ENCODE measurements around the gene NEU2. TPM values are rescaled to one million over a fixed set of nuclear protein-coding genes. Genes with fewer than 3 reads are reported as not detected.

Gene NEU2
- not detected for polyA plus RNA-seq (ENCODE audit: low read depth in 6 of 6)

- Mint-ChIP-seq H3K36me3 (no peaks in the 10 kb centered on the region), H3K4me1 (peaks cover 0 to 4% (median 4%) of the 10 kb centered on the region in 3 donors), H3K27ac (no peak within 1 kb of the TSS), H3K4me3 (no peak within 1 kb of the TSS), H3K27me3 (no peaks in the 10 kb centered on the region), H3K9me3 (no peaks in the 10 kb centered on the region)
- no peak for ATAC-seq (ENCODE audit: low read depth in 2 of 2)
- DNase-seq = no peak
Measured at GRCh38 chr2:233032551-233033320, at the start of gene NEU2. Gene NEU2 (plus strand): TSS chr2:233032672. CDS start chr2:233032672, 0 bp downstream.

GRCh38 chr2:232982926-232983668, 49.4 kb upstream of the NEU2 start:
- Mint-ChIP-seq H3K4me1 (peaks cover 0 to 9% (median 0%) of the 10 kb centered on the region in 3 donors), H3K9me3 (peaks cover 2 to 9% (median 3%) of the 10 kb centered on the region in 7 donors), H3K36me3 (peaks cover 5 to 8% of the 10 kb centered on the region in 2 donors), H3K27me3 (peaks cover 19 to 65% (median 53%) of the 10 kb centered on the region in 3 donors), H3K27ac (peak overlapping the region in 2 of 6 donors; percentile 69 to 89), H3K4me3 (no peak overlapping the region)
- DNase-seq (no peak), ATAC-seq (ENCODE audit: low read depth in 2 of 2) (no peak)

GRCh38 chr2:232983669-232984140, 48.8 kb upstream of the NEU2 start:
- DNase-seq (no peak), ATAC-seq (ENCODE audit: low read depth in 2 of 2) (no peak)
- Mint-ChIP-seq H3K27ac (no peak overlapping the region), H3K9me3 (peaks cover 2 to 12% (median 5%) of the 10 kb centered on the region in 7 donors), H3K36me3 (peaks cover 5 to 8% of the 10 kb centered on the region in 2 donors), H3K4me3 (no peak overlapping the region), H3K27me3 (peaks cover 19 to 70% (median 53%) of the 10 kb centered on the region in 3 donors), H3K4me1 (peaks cover 0 to 9% (median 0%) of the 10 kb centered on the region in 3 donors)

GRCh38 chr2:232984451-232985207, 47.8 kb upstream of the NEU2 start:
- Mint-ChIP-seq H3K9me3 (peaks cover 2 to 16% (median 5%) of the 10 kb centered on the region in 7 donors), H3K27me3 (peaks cover 16 to 70% (median 47%) of the 10 kb centered on the region in 3 donors), H3K4me3 (no peak overlapping the region), H3K27ac (peak overlapping the region in 3 of 6 donors; percentile 4 to 57 (median 51)), H3K4me1 (peaks cover 0 to 9% (median 0%) of the 10 kb centered on the region in 3 donors), H3K36me3 (peaks cover 5 to 8% of the 10 kb centered on the region in 2 donors)
- ATAC-seq (ENCODE audit: low read depth in 2 of 2) (no peak), DNase-seq (no peak)

GRCh38 chr2:232986155-232986554, 46.3 kb upstream of the NEU2 start:
- ATAC-seq (ENCODE audit: low read depth in 2 of 2) (no peak), DNase-seq (no peak)
- peaks cover 5 to 8% of the 10 kb centered on the region in 2 donors for H3K36me3 Mint-ChIP-seq
- no peak overlapping the region for H3K4me3 Mint-ChIP-seq
- no peak overlapping the region for H3K27ac Mint-ChIP-seq
- H3K4me1 Mint-ChIP-seq = peaks cover 0 to 9% (median 0%) of the 10 kb centered on the region in 3 donors
- peaks cover 12 to 68% (median 41%) of the 10 kb centered on the region in 3 donors for H3K27me3 Mint-ChIP-seq
- H3K9me3 Mint-ChIP-seq = peaks cover 2 to 16% (median 5%) of the 10 kb centered on the region in 7 donors

GRCh38 chr2:232993231-232993821, 39.1 kb upstream of the NEU2 start:
- DNase-seq = no peak
- peaks cover 0 to 7% (median 0%) of the 10 kb centered on the region in 7 donors for H3K9me3 Mint-ChIP-seq
- ATAC-seq (ENCODE audit: low read depth in 2 of 2) = no peak
- no peak overlapping the region for H3K4me3 Mint-ChIP-seq
- no peaks in the 10 kb centered on the region for H3K36me3 Mint-ChIP-seq
- H3K27me3 Mint-ChIP-seq = peaks cover 0 to 12% (median 5%) of the 10 kb centered on the region in 3 donors
- peaks cover 0 to 4% (median 0%) of the 10 kb centered on the region in 3 donors for H3K4me1 Mint-ChIP-seq
- peak overlapping the region in 1 of 6 donors; percentile 0 for H3K27ac Mint-ChIP-seq

GRCh38 chr2:232994446-232994845, 38.0 kb upstream of the NEU2 start:
- DNase-seq (no peak), ATAC-seq (ENCODE audit: low read depth in 2 of 2) (no peak)
- peaks cover 0 to 7% (median 5%) of the 10 kb centered on the region in 3 donors for H3K27me3 Mint-ChIP-seq
- H3K27ac Mint-ChIP-seq = no peak overlapping the region
- H3K9me3 Mint-ChIP-seq = no peaks in the 10 kb centered on the region
- no peak overlapping the region for H3K4me3 Mint-ChIP-seq
- no peaks in the 10 kb centered on the region for H3K36me3 Mint-ChIP-seq
- H3K4me1 Mint-ChIP-seq = peaks cover 0 to 4% (median 0%) of the 10 kb centered on the region in 3 donors

- H3K4me3 Mint-ChIP-seq = no peak overlapping the region
- H3K36me3 Mint-ChIP-seq = no peaks in the 10 kb centered on the region
- H3K27me3 Mint-ChIP-seq = peaks cover 0 to 13% (median 5%) of the 10 kb centered on the region in 3 donors
- peak overlapping the region in 1 of 6 donors; percentile 70 for H3K27ac Mint-ChIP-seq
- ATAC-seq (ENCODE audit: low read depth in 2 of 2) (no peak), DNase-seq (no peak)
- peaks cover 0 to 4% (median 0%) of the 10 kb centered on the region in 3 donors for H3K4me1 Mint-ChIP-seq
- no peaks in the 10 kb centered on the region for H3K9me3 Mint-ChIP-seq
Measured at GRCh38 chr2:232997749-232998665, 34.5 kb upstream of the NEU2 start.

GRCh38 chr2:232998666-232998985, 33.8 kb upstream of the NEU2 start:
- Mint-ChIP-seq H3K27me3 (peaks cover 0 to 20% (median 5%) of the 10 kb centered on the region in 3 donors), H3K4me3 (no peak overlapping the region), H3K27ac (no peak overlapping the region), H3K36me3 (no peaks in the 10 kb centered on the region), H3K4me1 (peaks cover 0 to 4% (median 0%) of the 10 kb centered on the region in 3 donors), H3K9me3 (no peaks in the 10 kb centered on the region)
- DNase-seq (no peak), ATAC-seq (ENCODE audit: low read depth in 2 of 2) (no peak)

- Mint-ChIP-seq H3K4me3 (no peak overlapping the region), H3K27me3 (peaks cover 0 to 25% (median 5%) of the 10 kb centered on the region in 3 donors), H3K4me1 (peaks cover 0 to 7% (median 0%) of the 10 kb centered on the region in 3 donors), H3K27ac (peak overlapping the region in 2 of 6 donors; percentile 64 to 75), H3K36me3 (no peaks in the 10 kb centered on the region), H3K9me3 (no peaks in the 10 kb centered on the region)
- no peak for ATAC-seq (ENCODE audit: low read depth in 2 of 2)
- no peak for DNase-seq
Measured at GRCh38 chr2:232999354-232999753, 33.1 kb upstream of the NEU2 start.

GRCh38 chr2:233000886-233001750, 31.4 kb upstream of the NEU2 start:
- ATAC-seq (ENCODE audit: low read depth in 2 of 2) (no peak), DNase-seq (no peak)
- H3K36me3 Mint-ChIP-seq = no peaks in the 10 kb centered on the region
- peaks cover 5 to 38% (median 5%) of the 10 kb centered on the region in 3 donors for H3K27me3 Mint-ChIP-seq
- H3K27ac Mint-ChIP-seq = peak overlapping the region in 1 of 6 donors; percentile 78
- H3K4me3 Mint-ChIP-seq = no peak overlapping the region
- peaks cover 0 to 9% (median 0%) of the 10 kb centered on the region in 3 donors for H3K4me1 Mint-ChIP-seq
- H3K9me3 Mint-ChIP-seq = no peaks in the 10 kb centered on the region
